DMS 273 (cell line): ENCODE results near the gene PRR33.
"Not testable (repeated sequence)": the region's sequence is repeated elsewhere in the genome, so short reads cannot be mapped to it uniquely, and the experiment has no call there.

Source experiments
- DNase-seq: peaks from one replicate; lab custom pipeline; 2025; ENCODE audit not compliant: unreplicated experiment; lab: John Stamatoyannopoulos, UW

The PRR33 gene

GRCh38 chr11:1891831-1892115, at the start of gene PRR33:
TSS of gene PRR33 (minus strand) at chr11:1891895. CDS start at chr11:1890584, 1,311 bp downstream.
- DNase-seq: no peak

GRCh38 chr11:1939788-1940187, 48.1 kb upstream of the PRR33 start:
- DNase-seq: not testable (repeated sequence)

DNA sequence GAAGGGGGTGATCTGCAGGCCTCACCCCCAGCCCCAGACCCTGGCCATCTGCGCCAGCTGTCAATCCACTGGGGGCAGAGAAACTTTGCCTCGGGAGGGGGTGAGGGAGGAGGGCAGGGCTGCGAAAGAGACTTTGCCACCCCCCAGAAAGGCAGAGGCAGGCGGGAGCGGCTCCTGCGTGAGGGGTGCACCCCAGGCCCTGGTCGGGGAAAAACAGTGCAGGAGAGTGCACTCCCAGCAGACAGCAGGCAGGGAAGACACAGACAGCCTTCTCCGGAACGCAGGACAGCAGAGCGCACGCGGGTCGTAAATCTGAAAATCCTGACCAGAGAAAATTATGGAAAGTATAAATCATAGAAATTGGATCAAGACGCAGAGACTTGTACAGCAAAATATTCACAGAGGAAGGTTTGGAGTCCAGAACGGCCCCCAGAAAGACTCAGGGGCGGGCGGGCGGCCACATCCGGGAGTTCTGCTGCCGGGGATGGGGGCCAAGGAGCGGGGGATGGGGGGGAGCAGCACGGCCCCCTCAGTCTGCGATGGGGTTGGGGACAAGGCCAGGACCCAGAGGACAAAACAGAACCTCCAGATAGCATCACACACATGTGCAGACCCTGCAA, 47.4 kb upstream of the PRR33 start:
- no peak for DNase-seq

DNA sequence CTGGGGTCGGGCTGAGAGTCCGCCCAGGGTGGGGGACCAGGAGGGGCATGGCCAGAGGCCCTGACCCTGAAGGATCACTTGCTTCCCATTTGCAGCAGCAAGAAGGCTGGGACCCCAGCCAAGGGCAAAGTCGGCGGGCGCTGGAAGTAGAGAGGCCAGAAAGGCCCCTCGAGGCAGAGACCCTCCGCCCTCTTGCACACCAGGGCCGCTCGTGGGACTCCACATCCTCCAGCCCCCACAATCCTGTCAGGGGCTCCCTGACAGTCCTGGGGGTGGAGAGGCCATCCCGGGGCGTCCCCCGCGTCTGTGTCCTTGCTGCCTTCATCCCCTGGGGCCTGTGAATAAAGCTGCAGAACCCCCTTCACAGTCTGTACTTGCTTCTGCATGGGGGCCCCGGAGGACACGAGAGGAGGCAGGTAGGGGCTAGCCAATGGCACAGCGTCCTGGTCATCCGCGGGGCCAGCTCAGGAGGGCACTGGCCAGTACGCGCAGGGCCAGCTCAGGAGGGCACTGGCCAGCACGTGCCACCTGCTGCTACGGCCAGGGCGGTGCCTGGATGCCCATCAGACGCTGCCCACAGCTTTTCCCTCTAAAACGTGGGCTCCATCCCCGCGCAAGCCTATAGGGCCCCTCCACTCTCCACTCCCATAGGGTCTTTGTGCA, 46.8 kb upstream of the PRR33 start:
- DNase-seq: no peak

GRCh38 chr11:1937616-1938342, 46.1 kb upstream of the PRR33 start:
- no peak for DNase-seq

DNA sequence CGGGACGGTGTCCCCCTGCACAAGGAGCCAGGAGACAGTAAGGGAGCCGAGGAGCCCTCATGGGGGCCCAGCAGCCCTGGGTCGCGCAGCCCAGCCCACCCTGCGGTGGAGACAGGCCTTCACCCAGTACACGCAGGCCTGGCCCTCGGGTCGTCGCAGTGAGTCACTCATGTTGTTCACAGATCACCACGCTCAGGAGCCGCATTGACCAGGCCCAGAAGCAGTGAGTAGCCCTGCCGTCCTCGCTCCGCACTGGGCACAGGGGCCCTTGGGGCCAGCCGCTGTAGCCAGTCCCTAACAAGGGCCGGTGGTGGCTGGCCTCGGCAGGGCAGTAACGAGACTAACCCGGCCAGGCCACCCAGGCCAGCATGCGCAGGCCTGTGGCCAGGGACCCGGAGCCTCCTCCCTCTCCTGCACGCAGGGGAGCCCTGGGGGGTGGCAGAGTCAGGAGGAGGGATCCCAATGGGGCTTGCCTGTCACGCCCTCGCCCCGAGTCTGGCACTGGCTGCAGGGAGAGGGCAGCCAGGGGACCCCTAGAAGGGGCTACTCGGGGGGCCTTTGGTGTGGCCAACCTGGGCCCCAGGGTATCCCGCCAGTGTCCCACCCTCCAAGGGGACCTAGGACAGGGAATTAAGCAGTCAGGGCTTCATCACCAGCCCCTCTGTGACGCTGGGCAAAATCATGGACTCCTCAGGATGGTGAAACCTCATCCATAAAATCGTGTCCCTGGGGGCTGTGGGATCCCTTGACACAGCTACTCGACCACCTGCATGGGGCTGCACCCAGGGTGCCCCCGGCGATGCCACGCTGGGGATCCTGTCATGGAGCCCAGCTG, 45.3 kb upstream of the PRR33 start:
- no peak for DNase-seq

DNA sequence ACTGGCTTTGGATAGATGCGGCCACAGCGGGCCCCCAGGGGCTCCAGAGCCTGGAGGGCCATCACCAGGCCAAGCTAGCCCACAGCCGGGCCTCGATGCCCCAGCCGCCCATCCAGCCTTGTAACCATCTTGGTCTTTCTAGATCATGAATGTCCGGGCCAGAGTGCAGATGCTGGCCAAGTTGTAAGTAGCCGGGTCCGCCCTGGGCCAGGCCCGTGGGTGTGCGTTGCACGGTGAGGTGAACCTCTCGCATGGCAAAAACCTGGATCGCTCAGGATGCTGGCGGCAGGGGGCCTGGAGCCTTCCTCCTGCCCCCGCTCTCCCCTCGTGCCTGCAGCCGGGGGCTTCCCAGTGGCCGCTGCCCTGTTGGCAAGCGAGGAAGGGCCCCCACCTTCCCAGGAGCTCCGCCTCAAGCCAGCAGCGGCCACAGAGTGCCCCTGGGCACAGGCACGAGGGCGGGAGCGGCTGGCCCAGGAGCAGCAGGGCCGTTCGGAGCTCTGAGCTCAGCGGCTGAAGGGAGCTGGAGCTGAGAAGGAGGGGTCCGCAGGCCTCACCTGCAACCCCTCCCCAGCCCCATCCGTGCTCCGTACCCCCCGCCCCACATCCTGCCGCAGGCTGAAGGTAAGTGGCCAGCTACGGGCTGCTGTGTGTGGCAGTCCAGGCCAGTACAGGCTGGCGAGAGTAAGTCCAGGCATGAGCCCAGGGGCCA, 44.5 kb upstream of the PRR33 start:
- no peak for DNase-seq

DNA sequence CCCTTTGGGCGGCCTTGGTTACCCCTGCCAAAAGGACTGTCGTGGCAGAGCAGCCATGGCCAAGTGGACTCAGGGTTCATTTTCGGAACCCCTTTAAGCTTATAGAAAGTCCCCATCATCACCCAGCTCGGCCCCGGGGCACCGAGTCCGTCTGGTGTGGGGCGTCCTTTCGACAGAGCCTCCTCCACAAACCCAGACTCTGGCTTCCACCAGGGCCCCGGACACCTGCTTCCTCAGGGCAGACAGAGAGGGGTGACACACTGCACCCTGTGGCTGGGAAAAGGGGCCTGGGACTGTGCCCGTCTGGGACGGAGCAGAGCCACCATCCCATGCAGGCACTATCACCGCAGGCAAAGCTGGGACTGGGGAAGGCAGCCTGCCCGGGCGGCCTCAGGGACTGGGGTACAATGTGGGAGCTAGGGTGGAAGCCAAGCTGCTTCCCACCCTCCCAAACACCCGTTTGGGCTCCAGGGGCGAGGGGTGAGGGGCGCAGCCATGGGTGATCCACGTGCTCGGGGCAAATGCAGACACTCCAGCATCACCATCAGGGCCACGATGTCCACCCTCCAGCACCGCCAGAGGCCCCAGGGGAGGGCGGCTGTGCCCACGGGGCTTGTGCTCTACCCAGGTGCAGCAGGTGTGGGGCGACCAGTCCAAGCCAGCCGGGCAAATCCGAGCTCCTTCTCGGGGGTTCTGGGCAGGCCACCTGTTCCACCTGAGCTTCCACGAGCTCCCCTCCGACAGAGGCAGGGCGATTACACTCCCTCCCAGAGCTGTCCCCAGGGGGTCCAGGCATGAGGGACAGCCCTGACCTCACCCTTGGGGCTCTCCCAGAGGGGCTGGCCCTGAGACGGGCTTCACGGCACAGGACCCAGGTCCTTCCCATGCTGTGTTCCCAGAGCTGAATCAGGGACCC, 43.7 kb upstream of the PRR33 start:
- no peak for DNase-seq

GRCh38 chr11:1934335-1935155, 42.9 kb upstream of the PRR33 start:
- no peak for DNase-seq

- no peak for DNase-seq
Observed at GRCh38 chr11:1933416-1934334, 42.0 kb upstream of the PRR33 start.

DNA sequence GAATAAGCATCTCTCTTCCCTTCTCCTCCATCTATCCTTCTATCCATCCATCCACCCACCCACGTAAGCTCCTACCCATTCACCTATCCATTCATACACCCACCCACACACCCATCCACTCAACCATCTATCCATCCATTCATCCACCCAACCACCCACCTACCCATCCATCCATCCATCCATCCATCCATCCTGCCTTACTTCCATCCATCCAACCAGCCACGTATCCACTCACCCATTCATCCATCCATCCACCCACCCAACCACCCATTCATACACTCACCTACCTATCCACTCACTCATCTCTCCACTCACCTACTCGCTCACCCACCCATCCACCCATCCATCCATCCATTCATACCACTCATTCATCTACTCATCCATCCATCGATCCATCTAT, 41.0 kb upstream of the PRR33 start:
- no peak for DNase-seq

GRCh38 chr11:1932105-1932480, 40.4 kb upstream of the PRR33 start:
- DNase-seq: no peak

DNA sequence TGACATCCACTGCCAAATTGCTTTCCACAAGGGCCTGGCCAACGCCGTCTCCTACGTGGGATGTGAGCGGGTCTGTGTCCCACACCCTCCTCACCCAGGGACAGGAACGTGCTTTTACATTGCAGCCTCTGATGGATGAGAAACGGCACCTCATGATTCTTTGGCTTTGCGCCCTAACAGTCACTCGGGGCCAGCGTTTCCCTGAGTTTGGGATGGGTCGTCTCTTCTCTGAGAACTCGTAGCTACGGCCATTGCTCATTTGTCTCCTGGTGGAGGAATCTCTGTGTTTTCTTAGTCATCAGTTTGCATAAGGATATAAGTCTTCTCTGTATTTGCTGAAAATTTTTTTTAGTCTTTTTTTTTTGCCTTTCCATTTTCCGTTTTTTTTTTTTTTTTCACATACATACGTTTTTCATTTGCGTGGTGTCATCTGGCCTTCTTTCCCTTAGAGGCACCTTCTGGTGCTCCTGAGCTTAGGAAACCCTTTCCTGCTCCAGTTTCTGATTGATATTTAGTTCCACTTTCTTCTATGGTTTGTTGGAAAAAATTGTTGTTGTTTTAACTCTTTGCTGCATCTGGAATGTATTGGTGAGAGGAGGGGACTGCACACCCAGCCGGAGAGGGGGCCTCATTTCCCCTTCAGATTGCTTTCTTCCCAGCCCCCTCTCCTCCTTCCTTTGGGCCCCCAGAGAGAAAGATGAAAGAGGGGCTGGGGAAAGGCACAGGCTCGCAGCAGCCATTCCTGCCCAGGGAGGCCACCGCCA, 39.8 kb upstream of the PRR33 start:
- no peak for DNase-seq

GRCh38 chr11:1930462-1930830, 38.8 kb upstream of the PRR33 start:
- no peak for DNase-seq

- no peak for DNase-seq
Observed at GRCh38 chr11:1929621-1930461, 38.1 kb upstream of the PRR33 start.

DNA sequence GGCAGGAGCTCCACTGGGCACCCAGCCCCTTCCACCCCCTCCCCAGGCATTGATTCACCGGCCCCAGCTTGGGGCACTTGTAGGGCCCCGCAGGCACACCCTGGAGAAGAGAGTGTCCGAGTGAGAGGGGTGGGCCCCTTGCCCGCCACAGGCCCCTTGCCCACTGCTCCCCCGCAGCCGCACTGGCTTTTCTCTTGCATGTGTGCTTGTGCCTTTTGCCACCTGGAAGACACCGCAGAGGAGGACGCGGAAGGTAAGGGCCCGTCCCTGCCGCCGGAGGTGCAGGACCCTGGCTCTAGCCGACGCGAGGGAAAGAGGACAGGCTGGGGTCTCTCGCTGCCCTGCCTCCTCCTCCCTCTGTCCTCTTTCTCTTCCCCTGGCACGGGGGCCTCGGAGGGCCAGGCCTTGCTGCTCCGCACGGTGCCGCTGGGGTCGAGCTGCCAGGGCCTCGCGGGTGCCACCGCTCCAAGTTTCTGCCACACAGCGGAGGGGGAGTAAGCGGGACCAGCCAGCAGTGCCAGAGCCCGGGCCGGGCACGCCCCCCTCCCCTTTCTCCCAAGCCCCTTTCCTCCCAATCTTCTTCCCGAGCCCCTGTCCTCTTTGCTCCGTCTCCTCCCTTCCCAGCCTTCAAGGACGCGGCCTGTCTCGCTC, 37.3 kb upstream of the PRR33 start:
- DNase-seq: no peak
